ENCODE data around the gene ABLIM2. TPM values are rescaled to one million over a fixed set of nuclear protein-coding genes. Genes with fewer than 3 reads are reported as not detected.

ABLIM2 gene
- total and polyA plus RNA-seq, 2 experiments from 2014 or later = 1.5 to 4.3 TPM

- ATAC-seq (no peak), DNase-seq (ENCODE audit: low spot score) (no peak)
- no peaks in the 10 kb centered on the region for H3K9me3 Mint-ChIP-seq
- no peak overlapping the region for H3K4me3 ChIP-seq
- H3K4me1 Mint-ChIP-seq = peaks cover 34% of the 10 kb centered on the region
- H4K20me1 ChIP-seq (replicated peaks; ENCODE audit: insufficient read depth) = no peaks in the 10 kb centered on the region
- no peaks in the 10 kb centered on the region for H3K36me3 Mint-ChIP-seq (ENCODE audit: low read depth)
- H3K36me3 ChIP-seq (ENCODE audit: insufficient read depth) = no peaks in the 10 kb centered on the region
- H3K27me3 ChIP-seq (ENCODE audit: insufficient read depth) = no peaks in the 10 kb centered on the region
- no peak overlapping the region for H3K27ac Mint-ChIP-seq
- H3K9me2 ChIP-seq (ENCODE audit: insufficient read depth) = no peaks in the 10 kb centered on the region
- H3K27ac ChIP-seq (ENCODE audit: low read depth) = no peak overlapping the region
- no peaks in the 10 kb centered on the region for H3K79me2 ChIP-seq (replicated peaks; ENCODE audit: insufficient read depth)
- no peaks in the 10 kb centered on the region for H3F3A ChIP-seq (replicated peaks; ENCODE audit: low read depth)
- TF ChIP-seq CTCF (conservative IDR thresholded peaks at IDR 0.05; ENCODE audit: low read depth in 2 of 2) = no peak
- no peak for TF ChIP-seq CREB1 (CRISPR knock-in tag; IDR thresholded peaks at IDR 0.05; ENCODE audit: low read depth)
- no peak for TF ChIP-seq ZNF331 (CRISPR knock-in tag; IDR thresholded peaks at IDR 0.05; ENCODE audit: low read depth)
- TF ChIP-seq ZNF462 (CRISPR knock-in tag; IDR thresholded peaks at IDR 0.05) = no peak
- TF ChIP-seq EZH2phosphoT487 (IDR thresholded peaks at IDR 0.05; ENCODE audit: unreplicated experiment) = no peak
- TF ChIP-seq ZNF114 (CRISPR knock-in tag; IDR thresholded peaks at IDR 0.05) = no peak
- no peak for TF ChIP-seq JUNB (IDR thresholded peaks at IDR 0.05; ENCODE audit: unreplicated experiment)
- no peak for TF ChIP-seq STAT1 (IDR thresholded peaks at IDR 0.05; ENCODE audit: unreplicated experiment)
- no peak for TF ChIP-seq ETS1 (IDR thresholded peaks at IDR 0.05)
- no peak for TF ChIP-seq POLR2AphosphoS5 (IDR thresholded peaks at IDR 0.05; ENCODE audit: low read depth)
- TF ChIP-seq REST (IDR thresholded peaks at IDR 0.05; ENCODE audit: unreplicated experiment) = no peak
- TF ChIP-seq NANOG (IDR thresholded peaks at IDR 0.05; ENCODE audit: borderline replicate concordance) = no peak
- no peak for TF ChIP-seq EZH2 (IDR thresholded peaks at IDR 0.05; ENCODE audit: low read depth, unreplicated experiment)
- H2AFZ ChIP-seq = no peak overlapping the region
- no peaks in the 10 kb centered on the region for H3K4me1 ChIP-seq (ENCODE audit: insufficient read depth)
- H3K4me2 ChIP-seq = no peak overlapping the region
- no peak overlapping the region for H3K4me3 Mint-ChIP-seq
- peaks cover 9% of the 10 kb centered on the region for H3K27me3 Mint-ChIP-seq (ENCODE audit: insufficient read depth, low read depth, poor library complexity)
These were observed 26.2 kb downstream of the ABLIM2 start for GRCh38 chr4:8132400-8132799.
